Stimulated activated CD4-positive, alpha-beta T cell treated with anti-CD3 and anti-CD28 coated beads, Interleukin-12 subunit alpha, Interleukin-12 subunit beta, amount 100 ng/mL, for 24 hours (primary cell): ENCODE results near the gene BDNF.

ENCODE experiments used
- DNase-seq, 2 experiments: peaks; one replicate each; pipeline ENCODE4 v3.0.0-alpha.2; 2020; ENCODE audit warnings: low read depth in 2 of 2

The BDNF gene

GRCh38 chr11:27705873-27706820 lies 5.9 kb upstream of the BDNF start:
- no peak for DNase-seq

GRCh38 chr11:27703481-27703880 lies 3.2 kb upstream of the BDNF start:
- no peak for DNase-seq

GRCh38 chr11:27702811-27703210 lies 2.6 kb upstream of the BDNF start:
- no peak for DNase-seq

DNA sequence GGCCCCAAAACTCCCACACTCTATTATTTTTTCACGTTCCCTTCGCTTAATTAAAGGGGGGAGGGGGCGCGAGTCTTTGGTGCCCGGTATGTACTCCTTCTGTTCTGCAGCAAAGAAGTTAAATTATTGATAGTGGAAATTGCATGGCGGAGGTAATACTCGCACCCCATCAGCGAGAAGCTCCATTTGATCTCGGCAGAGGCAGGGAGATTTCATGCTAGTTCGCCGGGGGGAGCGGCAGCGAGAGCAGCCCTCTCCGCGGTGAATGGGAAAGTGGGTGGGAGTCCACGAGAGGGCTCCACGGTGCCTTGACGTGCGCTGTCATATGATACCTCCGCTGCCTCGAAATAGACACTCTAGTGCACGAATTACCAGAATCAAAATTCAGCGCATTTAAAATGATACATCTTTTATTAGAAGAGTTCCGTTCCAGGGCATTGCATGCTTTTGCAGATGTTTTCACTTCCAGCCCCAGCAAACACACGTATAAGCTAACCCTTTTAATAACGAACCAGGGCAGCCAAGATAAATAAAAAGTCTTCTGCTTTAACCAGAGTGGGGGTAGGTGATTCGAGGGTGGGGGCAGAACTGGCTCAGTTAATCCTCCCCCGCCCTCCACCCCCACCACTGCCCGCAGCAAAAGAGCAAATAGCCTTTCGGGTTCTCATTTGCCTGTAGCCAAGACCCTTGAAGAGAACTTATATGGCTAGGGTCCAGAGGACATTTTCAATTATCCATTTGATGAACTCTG lies 1.3 kb upstream of the BDNF start:
- no peak for DNase-seq

- no peak for DNase-seq
Measured at GRCh38 chr11:27699926-27700350, 317 bp downstream of the BDNF start.

GRCh38 chr11:27699242-27699925 lies 871 bp downstream of the BDNF start:
- no peak for DNase-seq

GRCh38 chr11:27698872-27699241 lies 1.4 kb downstream of the BDNF start:
- peak; percentile 33 to 73 for DNase-seq

DNA sequence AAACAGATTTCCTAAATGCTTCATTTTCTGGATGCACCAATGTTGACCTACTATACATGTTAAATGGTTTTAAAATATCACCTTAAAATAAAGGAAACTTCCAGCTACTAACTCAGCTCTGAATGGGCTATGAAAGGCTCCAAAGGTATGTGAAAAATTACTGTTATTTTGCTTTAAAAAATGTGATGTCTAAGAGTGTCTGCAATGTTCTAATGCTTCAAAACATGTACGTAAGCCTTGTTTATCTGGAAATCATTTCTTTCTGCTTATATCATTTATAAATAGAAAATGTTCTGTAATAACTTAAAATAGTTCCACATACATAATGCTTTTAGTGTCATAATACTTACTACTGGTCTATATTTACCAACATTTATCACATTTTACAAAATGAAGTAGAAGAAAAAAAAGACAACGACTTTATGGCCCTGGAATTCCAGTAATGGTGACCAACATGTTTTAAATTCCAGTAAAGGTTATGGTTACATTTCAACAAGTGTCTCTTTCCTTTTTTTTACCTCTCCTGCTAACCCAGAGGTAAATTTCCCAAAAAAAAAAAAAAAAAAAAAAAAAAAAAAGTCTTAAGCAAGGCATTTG lies 2.5 kb downstream of the BDNF start:
- no peak for DNase-seq

DNA sequence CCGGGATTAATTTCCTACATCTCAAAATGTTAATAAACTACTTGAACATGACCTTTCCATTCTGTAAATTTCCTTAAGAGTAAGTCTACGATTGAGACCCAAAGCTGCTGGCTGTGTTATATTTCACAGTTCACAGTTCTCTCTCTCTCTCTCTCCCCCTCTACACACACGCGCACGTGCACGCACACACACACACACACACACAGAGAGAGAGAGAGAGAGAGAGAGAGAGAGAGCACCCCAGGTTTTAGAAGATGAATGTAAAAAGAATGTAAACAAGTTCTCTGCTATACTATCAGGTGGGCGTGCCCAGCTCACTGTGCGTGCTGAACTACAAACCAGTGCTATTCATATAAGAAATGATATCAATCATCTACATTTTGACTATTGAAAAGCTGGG lies 3.3 kb downstream of the BDNF start:
- DNase-seq = no peak

GRCh38 chr11:27696115-27696514 lies 4.1 kb downstream of the BDNF start:
- DNase-seq = no peak

DNA sequence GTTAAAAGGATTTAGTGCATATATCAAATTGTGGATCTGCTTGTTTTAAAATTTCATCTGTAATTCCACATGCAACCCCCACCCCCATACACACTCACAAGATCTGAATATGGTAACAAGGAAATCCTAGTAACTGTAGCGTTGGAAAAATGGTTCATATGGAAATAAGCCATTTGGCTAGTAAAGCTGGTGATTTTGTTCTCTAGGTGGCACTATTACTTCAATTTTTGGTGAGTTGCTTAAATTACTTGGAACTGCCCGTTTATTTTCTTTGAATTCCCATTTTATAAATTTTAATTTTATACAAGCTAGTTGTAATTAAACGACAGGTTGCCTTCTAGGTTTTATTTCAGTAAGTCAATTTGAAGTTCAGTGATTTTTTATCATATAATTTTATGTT lies 5.3 kb downstream of the BDNF start:
- DNase-seq = no peak

DNA sequence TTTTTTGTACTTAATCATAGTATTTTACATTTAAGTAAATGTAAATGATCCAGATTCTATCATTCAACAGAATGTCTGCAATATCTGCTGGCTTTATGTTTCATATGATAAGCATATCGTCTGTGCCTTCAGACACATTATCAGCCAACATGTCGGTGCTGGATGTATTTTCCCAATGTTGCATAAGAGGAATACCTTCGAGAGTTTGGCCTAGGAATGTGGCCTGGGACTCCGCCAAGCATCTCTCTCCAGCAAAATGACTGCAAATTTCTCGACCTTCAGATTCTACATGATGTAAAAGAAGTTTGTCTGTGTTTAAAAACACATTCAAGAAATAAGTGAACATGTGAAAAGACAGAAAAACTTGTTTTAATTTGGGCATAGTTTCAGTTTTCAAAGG lies 6.9 kb downstream of the BDNF start:
- no peak for DNase-seq

DNA sequence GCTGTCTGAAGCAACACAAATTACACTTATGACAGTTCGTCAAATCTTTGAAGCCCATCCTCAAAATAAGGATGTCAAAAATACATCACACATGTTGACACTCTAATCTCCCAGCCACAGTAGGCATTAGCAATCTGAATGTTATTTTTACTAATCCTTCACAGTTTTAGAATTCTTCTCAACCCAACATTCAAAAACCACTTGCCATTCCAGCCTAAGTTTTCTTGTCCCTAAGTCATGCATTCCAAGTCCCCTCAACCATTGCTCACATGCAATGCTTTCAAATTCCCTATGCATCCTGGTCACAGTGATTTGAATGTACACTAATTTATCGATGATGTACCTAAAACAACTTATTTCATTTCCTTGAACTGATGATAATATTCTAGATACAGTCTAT lies 7.5 kb downstream of the BDNF start:
- no peak for DNase-seq

DNA sequence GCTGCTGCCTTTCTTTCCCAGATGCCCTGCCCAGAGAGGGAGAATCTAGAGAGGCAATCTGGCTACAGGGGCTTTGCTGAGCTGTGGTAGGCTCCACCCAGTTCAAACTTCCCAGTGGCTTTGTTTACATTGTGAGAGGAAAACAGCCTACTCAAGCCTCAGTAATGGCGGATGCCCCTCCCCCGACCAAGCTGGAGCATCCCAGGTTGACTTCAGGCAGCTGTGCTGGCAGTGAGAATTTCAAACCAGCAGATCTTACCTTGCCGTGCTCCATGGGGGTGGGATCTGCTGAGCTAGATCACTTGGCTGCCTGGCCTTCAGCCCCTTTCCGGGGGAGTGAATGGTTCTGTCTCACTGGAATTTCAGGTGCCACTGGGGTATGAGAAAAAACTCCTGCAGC lies 12.2 kb downstream of the BDNF start:
- DNase-seq = no peak

- DNase-seq = no peak
Measured at GRCh38 chr11:27681664-27682063, 18.6 kb downstream of the BDNF start.

GRCh38 chr11:27679136-27680015 lies 20.9 kb downstream of the BDNF start:
- DNase-seq = no peak

DNA sequence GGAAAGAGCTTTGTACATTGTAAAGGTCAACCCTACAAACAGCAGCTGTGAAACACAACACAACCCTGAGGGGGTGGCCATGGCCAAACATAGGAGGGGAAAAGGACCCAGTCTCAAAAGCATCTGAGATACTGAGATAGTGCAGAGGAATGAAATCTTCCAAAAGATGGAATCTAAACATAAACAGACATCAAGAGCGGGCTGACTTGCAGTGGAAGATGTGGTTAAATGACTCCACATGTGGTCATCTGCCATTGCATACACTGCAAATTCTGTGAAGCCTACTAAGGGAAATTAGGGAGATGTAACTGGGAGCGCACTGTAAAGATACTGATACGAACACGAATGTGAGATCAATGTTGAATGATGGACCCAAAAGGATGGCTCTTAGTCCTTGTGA lies 22.0 kb downstream of the BDNF start:
- no peak for DNase-seq

GRCh38 chr11:27677108-27677507 lies 23.1 kb downstream of the BDNF start:
- DNase-seq = no peak

- DNase-seq = no peak
Measured at GRCh38 chr11:27673979-27674663, 26.1 kb downstream of the BDNF start.

DNA sequence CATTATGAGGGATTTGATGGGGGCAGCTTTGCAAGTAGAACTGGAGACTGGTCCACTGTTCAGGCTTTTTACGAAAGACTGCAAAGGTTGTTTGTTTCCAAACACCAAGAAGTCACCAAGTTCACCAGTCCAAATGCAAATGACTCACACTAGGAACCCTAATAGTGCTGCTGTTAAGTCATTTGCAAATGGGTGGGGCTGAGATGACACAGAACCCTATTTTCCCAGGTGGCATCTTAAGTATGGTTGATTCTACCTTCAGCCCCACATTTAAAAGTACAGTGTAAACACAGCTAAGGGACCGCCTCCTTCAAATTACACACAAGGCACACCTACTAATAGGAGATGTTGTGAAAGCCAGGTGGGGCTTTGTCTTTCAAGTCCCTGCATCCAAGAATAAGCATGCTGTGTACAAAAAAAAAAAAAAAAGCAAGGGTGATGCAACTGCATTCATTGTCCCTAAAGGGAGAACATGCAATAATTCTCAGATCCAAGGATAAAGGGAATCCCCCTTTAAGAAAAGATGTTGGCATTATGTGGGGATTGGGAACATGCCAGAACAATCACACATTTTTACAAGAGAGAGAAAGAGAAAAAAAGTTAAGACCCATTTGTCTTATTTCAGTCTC lies 27.3 kb downstream of the BDNF start:
- DNase-seq = no peak
